ENCODE measurements around the gene ASAP2. TPM values are rescaled to one million over a fixed set of nuclear protein-coding genes. Genes with fewer than 3 reads are reported as not detected.

Gene ASAP2
- total RNA-seq, 2 experiments from 2014 or later, result 0.25 to 0.71 TPM

DNA sequence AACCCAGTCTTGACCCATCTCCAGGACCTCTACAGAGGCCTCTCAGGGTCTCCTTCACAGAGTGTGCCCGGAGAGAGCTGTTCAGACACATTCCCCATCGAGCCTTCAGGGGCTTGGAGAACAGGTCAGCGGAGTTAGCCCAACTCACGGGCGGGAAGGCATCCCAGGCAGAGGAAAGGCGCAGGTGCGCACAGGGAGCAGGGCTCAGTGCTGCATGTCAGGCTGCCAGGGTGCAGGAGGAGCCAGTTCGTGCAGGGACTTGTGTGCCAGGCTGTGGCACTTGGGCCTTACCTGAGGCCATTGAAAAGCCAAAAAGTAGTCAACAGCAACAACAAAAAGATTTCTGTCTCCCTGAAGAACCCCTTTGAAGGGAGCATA lies 112.7 kb downstream of the ASAP2 start:
- POLR2A ChIA-PET, result no interaction called here
- Mint-ChIP-seq H3K9me3 (no peaks in the 10 kb centered on the region), H3K27me3 (peaks cover 5% of the 10 kb centered on the region), H3K27ac (no peak overlapping the region), H3K36me3 (ENCODE audit: low read depth) (no peaks in the 10 kb centered on the region), H3K4me3 (no peak overlapping the region), H3K4me1 (no peaks in the 10 kb centered on the region)
- DNase-seq, result no peak
- CTCF ChIA-PET, result no interaction called here

DNA sequence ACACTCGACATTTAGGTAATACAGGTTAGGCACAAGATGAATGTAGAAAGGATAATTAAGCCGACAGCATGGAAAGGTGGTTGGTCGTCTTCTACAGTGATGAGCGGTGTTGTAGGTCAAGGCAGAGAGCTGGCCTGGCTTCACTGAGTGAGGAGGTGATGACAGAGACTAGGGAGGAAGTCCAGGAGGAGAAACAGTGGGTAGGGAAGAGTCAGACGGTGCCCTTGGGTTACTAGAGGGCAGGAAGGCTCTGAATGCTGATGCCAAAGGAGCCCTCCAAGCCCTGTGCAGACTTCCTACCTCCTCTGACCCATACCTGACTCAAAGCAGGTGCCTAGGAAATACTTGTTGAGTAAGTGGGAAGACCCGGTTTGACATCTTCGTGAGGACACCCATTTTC lies 116.0 kb downstream of the ASAP2 start:
- ChIA-PET CTCF (no interaction called here), POLR2A (no interaction called here)
- no peak for DNase-seq
- no peak overlapping the region for H3K27ac Mint-ChIP-seq
- no peaks in the 10 kb centered on the region for H3K9me3 Mint-ChIP-seq
- no peaks in the 10 kb centered on the region for H3K36me3 Mint-ChIP-seq (ENCODE audit: low read depth)
- H3K4me3 Mint-ChIP-seq, result no peak overlapping the region
- no peaks in the 10 kb centered on the region for H3K4me1 Mint-ChIP-seq
- H3K27me3 Mint-ChIP-seq, result peaks cover 8% of the 10 kb centered on the region

DNA sequence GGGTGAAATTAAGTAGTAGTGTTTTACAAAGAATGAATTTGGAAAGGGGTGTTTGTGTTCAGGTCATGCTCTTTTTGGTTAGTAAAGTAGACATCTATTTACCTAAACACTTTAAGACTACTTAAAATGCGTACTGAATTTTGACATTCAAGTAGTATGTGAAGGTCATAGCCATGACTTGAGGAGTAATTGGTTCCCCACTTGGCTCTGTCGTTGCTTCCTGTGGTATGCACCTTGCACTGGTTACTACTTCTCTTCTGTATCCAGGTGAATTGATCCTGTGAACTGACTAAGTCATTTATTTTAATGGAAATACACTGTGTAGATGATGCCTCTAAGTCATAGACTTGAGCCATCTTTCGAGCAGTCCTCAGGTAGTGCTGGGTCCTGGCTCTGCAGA lies 118.8 kb downstream of the ASAP2 start:
- Mint-ChIP-seq H3K4me1 (no peaks in the 10 kb centered on the region), H3K36me3 (ENCODE audit: low read depth) (no peaks in the 10 kb centered on the region), H3K27me3 (peaks cover 24% of the 10 kb centered on the region), H3K27ac (no peak overlapping the region), H3K9me3 (no peaks in the 10 kb centered on the region), H3K4me3 (no peak overlapping the region)
- DNase-seq, result no peak
- ChIA-PET POLR2A (no interaction called here), CTCF (no interaction called here)

DNA sequence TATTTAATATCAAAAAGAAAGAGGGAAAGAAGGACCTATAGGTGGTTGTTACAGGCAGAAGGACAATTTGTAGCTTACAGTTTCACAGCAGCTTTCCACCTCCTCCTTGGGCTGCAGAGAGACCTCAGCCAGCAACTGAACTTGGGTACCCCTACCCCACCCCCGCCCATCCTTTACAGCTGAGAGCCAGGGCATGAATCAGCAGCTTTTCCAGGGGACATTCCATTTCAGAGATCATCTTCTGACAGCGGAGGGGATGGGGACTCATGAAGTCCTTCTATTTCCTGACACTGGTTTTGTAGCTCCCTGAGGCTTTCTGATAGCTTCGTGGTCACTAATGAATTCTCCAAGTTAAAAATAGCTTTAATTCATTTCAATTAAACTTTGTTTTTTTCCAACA lies 120.4 kb downstream of the ASAP2 start:
- Mint-ChIP-seq H3K36me3 (ENCODE audit: low read depth) (no peaks in the 10 kb centered on the region), H3K27ac (no peak overlapping the region), H3K4me3 (no peak overlapping the region), H3K9me3 (no peaks in the 10 kb centered on the region), H3K4me1 (no peaks in the 10 kb centered on the region), H3K27me3 (peaks cover 22% of the 10 kb centered on the region)
- ChIA-PET POLR2A (no interaction called here), CTCF (interaction anchor here (1.1 kb wide), 1 partner anchor 184 kb away, joined by 3 read pairs; no protein-coding TSS in a partner anchor)
- no peak for DNase-seq

DNA sequence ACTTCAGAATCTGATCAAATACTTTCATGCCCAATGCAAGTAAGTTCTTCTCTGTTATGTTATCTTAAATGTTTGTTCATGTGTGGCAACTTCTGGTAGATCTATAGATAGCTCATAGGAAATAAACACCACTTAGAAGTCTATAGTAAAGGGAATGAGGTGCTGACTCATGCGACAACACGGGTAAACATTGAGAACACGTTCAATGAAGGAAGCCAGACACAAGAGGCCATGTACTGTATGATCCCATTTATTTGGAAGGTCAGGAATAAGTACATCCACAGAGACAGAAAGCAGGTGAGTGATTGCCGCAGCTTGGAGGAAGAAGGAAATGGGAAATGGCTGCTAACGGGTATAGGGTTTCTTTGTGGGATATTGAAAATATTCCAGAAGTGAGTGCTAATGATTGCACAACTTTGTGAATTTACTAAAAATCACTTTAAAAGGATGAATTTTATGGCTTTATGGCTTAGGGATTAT lies 121.3 kb downstream of the ASAP2 start:
- CTCF ChIA-PET, result no interaction called here
- Mint-ChIP-seq H3K4me3 (no peak overlapping the region), H3K27me3 (peaks cover 20% of the 10 kb centered on the region), H3K36me3 (ENCODE audit: low read depth) (no peaks in the 10 kb centered on the region), H3K9me3 (no peaks in the 10 kb centered on the region), H3K4me1 (no peaks in the 10 kb centered on the region), H3K27ac (no peak overlapping the region)
- POLR2A ChIA-PET, result no interaction called here
- no peak for DNase-seq

DNA sequence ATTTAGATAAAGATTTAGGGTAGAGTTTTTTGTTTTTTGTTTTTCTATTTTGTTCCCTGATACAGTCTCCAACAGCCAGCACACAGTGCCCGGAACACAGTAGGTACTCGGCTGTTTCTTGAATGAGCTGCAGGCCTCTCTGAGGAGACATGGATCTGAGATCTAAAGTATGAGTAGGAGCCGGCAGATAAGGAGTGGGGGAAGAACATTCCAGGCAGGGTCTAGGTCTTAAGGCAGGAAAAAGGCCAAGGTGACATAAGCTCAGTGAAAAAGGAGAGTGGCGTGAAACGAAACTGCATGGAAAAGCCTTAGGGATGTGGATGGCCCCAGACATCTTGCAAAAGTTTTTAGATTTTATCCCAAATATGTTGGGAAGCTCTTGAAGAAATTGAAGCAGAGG lies 122.3 kb downstream of the ASAP2 start:
- Mint-ChIP-seq H3K4me1 (no peaks in the 10 kb centered on the region), H3K27ac (no peak overlapping the region), H3K36me3 (ENCODE audit: low read depth) (no peaks in the 10 kb centered on the region), H3K9me3 (no peaks in the 10 kb centered on the region), H3K4me3 (no peak overlapping the region), H3K27me3 (peaks cover 19% of the 10 kb centered on the region)
- no peak for DNase-seq
- POLR2A ChIA-PET, result no interaction called here
- CTCF ChIA-PET, result no interaction called here

DNA sequence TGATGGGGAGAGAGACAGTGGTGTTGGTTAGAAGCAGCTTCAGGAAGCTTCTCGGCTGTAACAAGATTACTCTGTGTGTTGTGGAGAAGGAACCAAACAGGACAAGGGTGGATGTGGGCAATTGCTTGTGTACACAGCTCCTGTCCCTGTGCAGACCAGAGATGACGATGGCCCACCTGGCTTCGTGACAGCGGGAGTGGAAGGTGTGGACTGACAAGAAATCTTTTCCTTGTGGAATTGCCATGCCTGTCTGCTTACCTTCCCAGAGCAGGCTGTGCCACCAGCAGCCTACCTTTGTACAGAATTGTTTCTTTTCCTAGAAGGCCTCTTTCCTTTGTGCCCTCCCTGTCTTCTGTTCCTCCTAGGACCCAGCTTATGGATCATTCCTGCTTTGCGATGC lies 122.9 kb downstream of the ASAP2 start:
- Mint-ChIP-seq H3K4me1 (no peaks in the 10 kb centered on the region), H3K27ac (no peak overlapping the region), H3K36me3 (ENCODE audit: low read depth) (no peaks in the 10 kb centered on the region), H3K27me3 (peaks cover 19% of the 10 kb centered on the region), H3K9me3 (no peaks in the 10 kb centered on the region), H3K4me3 (no peak overlapping the region)
- ChIA-PET POLR2A (no interaction called here), CTCF (no interaction called here)
- no peak for DNase-seq

DNA sequence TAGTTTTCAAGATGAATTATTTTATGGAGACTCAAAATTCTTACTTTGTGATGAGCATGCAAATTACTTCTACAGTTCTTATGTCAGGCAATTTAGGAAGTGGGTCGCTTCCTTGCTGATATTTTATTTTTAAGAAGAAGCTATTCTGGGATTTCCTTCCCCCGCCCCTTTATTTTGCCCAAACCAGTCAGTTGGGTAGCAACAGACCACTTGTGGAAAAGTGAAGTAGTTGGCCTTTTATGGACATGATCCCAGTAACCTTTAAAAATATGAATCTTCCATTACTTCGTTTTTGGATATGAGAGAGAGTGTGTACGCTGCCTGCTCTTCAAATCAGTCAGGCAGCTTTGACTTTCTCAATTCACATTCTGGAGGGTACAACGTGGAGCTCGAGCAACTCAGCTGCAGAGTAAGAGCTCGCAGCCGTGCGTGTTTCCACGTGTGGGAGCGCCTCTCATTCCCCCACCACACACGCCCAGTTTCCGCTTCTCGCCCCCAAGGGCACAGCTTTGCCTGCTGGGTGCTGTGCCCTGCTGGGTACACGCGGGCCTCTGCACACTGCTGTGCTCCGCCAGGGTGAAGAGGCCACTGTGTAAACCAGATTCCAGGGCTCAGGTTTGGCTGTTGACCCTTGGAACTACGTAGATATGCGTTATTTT lies 124.1 kb downstream of the ASAP2 start:
- ChIA-PET CTCF (no interaction called here), POLR2A (no interaction called here)
- Mint-ChIP-seq H3K4me3 (no peak overlapping the region), H3K36me3 (ENCODE audit: low read depth) (no peaks in the 10 kb centered on the region), H3K9me3 (no peaks in the 10 kb centered on the region), H3K27ac (no peak overlapping the region), H3K4me1 (no peaks in the 10 kb centered on the region), H3K27me3 (peaks cover 18% of the 10 kb centered on the region)
- DNase-seq, result no peak

DNA sequence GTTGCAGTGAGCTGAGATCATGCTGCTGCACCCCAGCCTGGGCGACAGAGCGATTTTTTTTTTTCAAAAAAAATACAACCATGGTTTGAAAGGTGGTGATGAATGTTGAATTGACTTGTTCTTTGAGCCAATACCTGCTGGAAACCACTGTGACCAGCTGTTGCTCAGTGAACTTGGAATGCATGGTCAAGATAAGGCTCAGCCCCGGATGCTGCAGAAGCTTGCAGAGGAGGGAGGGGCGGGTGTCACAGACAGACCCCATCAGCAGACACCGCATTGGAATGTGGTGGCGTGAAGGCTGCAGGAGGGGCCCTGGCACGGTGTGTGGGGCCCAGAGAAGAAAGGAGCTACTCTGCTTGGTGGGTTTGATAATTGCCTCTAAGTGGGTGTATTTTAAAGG lies 125.1 kb downstream of the ASAP2 start:
- Mint-ChIP-seq H3K4me3 (no peak overlapping the region), H3K27me3 (peaks cover 18% of the 10 kb centered on the region), H3K9me3 (no peaks in the 10 kb centered on the region), H3K4me1 (no peaks in the 10 kb centered on the region), H3K27ac (no peak overlapping the region), H3K36me3 (ENCODE audit: low read depth) (no peaks in the 10 kb centered on the region)
- POLR2A ChIA-PET, result no interaction called here
- CTCF ChIA-PET, result no interaction called here
- DNase-seq, result no peak

DNA sequence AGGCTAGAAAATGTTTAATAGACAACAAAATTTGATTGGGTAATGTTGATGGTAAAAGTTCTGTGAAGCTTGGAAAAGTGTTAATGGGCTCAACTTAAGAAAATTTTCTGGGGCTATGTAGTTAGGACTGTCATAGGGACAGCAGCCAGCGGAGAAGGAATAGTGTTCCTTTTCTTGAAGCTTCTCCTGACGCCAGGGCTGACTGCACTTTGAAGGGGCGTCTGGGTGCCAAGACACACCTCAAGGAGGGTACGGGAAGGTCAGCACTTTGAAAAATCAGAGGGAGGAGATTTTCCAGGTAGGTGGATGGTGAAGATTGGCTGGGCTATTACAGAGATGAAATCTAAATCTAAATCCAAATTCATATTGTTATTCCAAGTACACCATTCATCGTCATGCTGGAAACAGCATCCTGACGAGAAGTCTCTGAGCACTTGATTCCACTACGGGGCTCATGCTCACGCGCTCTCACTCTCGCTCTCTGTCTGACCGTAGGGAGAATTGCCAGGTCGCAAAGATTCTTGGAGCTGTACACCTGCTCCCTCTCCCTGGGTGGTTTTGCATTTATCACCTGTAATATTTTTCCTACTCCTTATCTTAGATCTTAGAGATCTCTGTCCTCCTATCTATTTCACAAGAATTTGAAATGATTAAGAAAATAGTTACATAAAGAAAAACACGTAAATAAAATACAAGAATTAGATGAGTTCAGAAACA lies 125.7 kb downstream of the ASAP2 start:
- Mint-ChIP-seq H3K27ac (no peak overlapping the region), H3K4me1 (no peaks in the 10 kb centered on the region), H3K36me3 (ENCODE audit: low read depth) (no peaks in the 10 kb centered on the region), H3K27me3 (peaks cover 18% of the 10 kb centered on the region), H3K9me3 (no peaks in the 10 kb centered on the region), H3K4me3 (no peak overlapping the region)
- POLR2A ChIA-PET, result no interaction called here
- DNase-seq, result no peak
- CTCF ChIA-PET, result no interaction called here

DNA sequence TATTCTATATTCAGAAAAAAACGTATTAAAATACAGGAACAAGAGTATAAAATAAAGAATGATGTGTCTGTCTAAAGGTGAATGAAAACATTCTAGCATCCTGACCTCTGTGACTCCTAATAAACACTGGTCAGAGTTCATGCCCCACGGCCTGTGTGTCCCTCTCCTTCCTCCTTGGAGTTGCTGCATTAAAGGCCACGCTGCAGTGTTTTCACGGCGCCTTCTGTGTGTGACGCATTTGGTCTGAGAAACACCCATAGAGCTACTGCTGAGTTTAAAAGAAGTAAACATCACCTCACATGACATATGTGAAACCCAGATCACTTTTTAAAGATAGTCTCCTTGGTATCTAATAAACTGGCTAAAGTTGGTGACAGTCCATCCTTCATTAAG lies 126.2 kb downstream of the ASAP2 start:
- Mint-ChIP-seq H3K27ac (no peak overlapping the region), H3K4me3 (no peak overlapping the region), H3K9me3 (no peaks in the 10 kb centered on the region), H3K27me3 (peaks cover 16% of the 10 kb centered on the region), H3K36me3 (ENCODE audit: low read depth) (no peaks in the 10 kb centered on the region), H3K4me1 (no peaks in the 10 kb centered on the region)
- ChIA-PET POLR2A (no interaction called here), CTCF (no interaction called here)
- DNase-seq, result no peak

DNA sequence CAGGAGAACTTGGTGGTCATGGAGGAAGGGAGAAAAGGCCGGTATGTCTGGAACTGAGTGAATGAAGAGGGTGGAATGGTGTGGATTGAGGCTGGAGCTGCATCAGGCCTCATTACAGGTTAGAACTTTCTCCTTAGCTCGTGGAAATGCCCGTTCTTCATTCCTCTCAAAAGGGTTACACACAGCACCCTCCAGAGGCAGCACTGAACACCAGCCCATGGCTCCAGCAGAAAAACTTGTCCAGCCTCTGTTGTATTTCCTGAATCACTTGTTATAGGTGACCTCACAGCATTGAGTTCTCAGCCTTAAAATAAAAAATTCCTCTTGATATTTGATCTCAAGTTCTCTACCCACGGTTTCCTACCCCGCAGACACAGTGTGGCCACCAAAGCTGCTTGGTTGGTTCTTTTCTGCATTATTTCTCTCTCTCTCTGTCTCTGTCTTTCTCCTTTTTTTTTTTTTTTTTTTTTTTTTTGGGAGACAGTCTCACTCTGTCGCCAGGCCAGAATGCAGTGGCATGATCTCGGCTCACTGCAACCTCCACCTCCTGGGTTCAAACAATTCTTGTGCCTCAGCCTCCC lies 127.1 kb downstream of the ASAP2 start:
- Mint-ChIP-seq H3K27me3 (peaks cover 16% of the 10 kb centered on the region), H3K9me3 (no peaks in the 10 kb centered on the region), H3K4me1 (no peaks in the 10 kb centered on the region), H3K27ac (no peak overlapping the region), H3K36me3 (ENCODE audit: low read depth) (no peaks in the 10 kb centered on the region), H3K4me3 (no peak overlapping the region)
- no peak for DNase-seq
- CTCF ChIA-PET, result interaction anchor here (0.6 to 1.3 kb wide), 5 partner anchors 23 to 185 kb away, joined by 3 to 7 read pairs (median 4); no protein-coding TSS in a partner anchor
- POLR2A ChIA-PET, result no interaction called here

DNA sequence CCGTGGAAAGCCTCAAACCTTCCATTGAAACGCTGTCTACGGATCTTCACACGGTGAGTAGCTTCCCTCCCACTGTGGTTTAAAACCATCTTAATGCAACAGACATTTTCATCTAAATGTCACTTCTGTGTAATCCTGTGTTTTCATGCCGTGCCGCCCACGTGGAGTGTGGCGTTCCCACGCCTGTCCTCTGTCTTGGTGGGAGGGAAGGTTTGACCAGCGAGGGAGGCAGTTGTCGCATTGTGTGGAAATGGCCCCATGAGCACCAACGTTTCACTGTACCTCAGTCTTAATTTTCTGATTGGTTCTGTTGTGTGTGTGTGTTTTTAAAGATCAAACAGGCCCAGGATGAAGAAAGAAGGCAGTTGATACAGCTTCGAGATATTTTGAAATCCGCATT lies 128.1 kb downstream of the ASAP2 start:
- Mint-ChIP-seq H3K9me3 (no peaks in the 10 kb centered on the region), H3K36me3 (ENCODE audit: low read depth) (no peaks in the 10 kb centered on the region), H3K4me3 (no peak overlapping the region), H3K27ac (no peak overlapping the region), H3K4me1 (no peaks in the 10 kb centered on the region), H3K27me3 (peaks cover 8% of the 10 kb centered on the region)
- ChIA-PET CTCF (interaction anchor here (1.3 kb wide), 1 partner anchor 24 kb away, joined by 4 read pairs; no protein-coding TSS in a partner anchor), POLR2A (no interaction called here)
- DNase-seq, result no peak

DNA sequence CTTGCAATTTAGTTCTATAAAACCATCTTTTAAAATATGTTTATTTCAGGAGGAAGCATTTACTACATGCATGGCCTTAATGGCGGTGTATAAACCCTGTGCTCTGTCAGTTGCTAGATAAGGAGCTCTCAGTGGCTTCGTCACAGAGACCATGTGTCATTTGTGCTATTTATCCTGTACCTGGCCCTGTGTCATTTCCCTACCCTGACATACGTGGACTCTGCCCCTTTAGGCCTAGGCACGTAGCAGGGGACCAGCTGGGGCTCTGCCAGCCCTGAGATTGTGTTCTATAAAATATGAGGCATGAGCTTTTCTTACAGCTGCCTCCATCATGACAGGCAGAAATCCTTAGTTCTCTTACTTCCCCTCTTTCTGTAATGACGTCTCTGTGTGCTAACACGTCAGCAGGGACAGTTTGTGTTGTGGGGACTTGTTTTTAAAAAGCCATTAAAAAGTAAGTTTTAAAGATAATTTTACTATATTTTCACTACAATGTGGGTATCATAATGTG lies 128.8 kb downstream of the ASAP2 start:
- H3K9me3 Mint-ChIP-seq, result no peaks in the 10 kb centered on the region
- no peaks in the 10 kb centered on the region for H3K36me3 Mint-ChIP-seq (ENCODE audit: low read depth)
- H3K4me3 Mint-ChIP-seq, result no peak overlapping the region
- DNase-seq, result no peak
- CTCF ChIA-PET, result no interaction called here
- POLR2A ChIA-PET, result no interaction called here
- no peak overlapping the region for H3K27ac Mint-ChIP-seq
- peaks cover 3% of the 10 kb centered on the region for H3K27me3 Mint-ChIP-seq
- H3K4me1 Mint-ChIP-seq, result no peaks in the 10 kb centered on the region

All from activated CD4-positive, alpha-beta memory T cell treated with anti-CD3 and anti-CD28 coated beads, Interleukin-2, amount 10 ng/mL, durations not matched to agents 7 days and 5 days (primary cell).